Activated CD4-positive, alpha-beta T cell treated with anti-CD3 and anti-CD28 coated beads, Interleukin-2, amount 10 ng/mL, durations not matched to agents 7 days and 5 days (primary cell): Measurements from ENCODE around the gene ARL8A. TPM values are rescaled to one million over a fixed set of nuclear protein-coding genes. Genes with fewer than 3 reads are reported as not detected.
"Not testable (repeated sequence)": the region's sequence is repeated elsewhere in the genome, so short reads cannot be mapped to it uniquely, and the experiment has no call there.

ENCODE experiments used
- CTCF ChIA-PET: fragments of 350-600 bp; sonication (Branson Sonifier 250); formaldehyde crosslinking; loops from one replicate; lab custom pipeline; 2021; ENCODE audit warnings: antibody characterized with exemption; lab: Charles Lee
- POLR2A ChIA-PET: fragments of 350-600 bp; sonication (Branson Sonifier 250); formaldehyde crosslinking; loops from one replicate; lab custom pipeline; 2021; ENCODE audit warnings: antibody characterized with exemption; lab: Charles Lee
- DNase-seq: peaks from one replicate; pipeline ENCODE4 v3.0.0-alpha.2; 2020
- H3K27ac Mint-ChIP-seq: one replicate; pipeline ENCODE4 v1.8.0; 2021; ENCODE audit warnings: mild to moderate bottlenecking, moderate library complexity, mixed read lengths
- H3K27me3 Mint-ChIP-seq: one replicate; pipeline ENCODE4 v1.8.0; 2021; ENCODE audit warnings: mixed read lengths
- H3K36me3 Mint-ChIP-seq: one replicate; pipeline ENCODE4 v1.8.0; 2021; ENCODE audit warnings: low read depth, mixed read lengths
- H3K4me1 Mint-ChIP-seq: one replicate; pipeline ENCODE4 v1.8.0; 2021; ENCODE audit warnings: mixed read lengths
- H3K4me3 Mint-ChIP-seq: one replicate; pipeline ENCODE4 v1.8.0; 2021; ENCODE audit warnings: mild to moderate bottlenecking, moderate library complexity, mixed read lengths
- H3K9me3 Mint-ChIP-seq: one replicate; pipeline ENCODE4 v1.8.0; 2021; ENCODE audit warnings: mixed read lengths
- total RNA-seq, 2 experiments: library from RNA; stranded (reverse); gene quantifications; one replicate each; pipeline ENCODE4 v1.2.3, GENCODE V29; 2021

ARL8A gene
- total RNA-seq, 2 experiments from 2014 or later: 51.6 to 53.8 TPM

DNA sequence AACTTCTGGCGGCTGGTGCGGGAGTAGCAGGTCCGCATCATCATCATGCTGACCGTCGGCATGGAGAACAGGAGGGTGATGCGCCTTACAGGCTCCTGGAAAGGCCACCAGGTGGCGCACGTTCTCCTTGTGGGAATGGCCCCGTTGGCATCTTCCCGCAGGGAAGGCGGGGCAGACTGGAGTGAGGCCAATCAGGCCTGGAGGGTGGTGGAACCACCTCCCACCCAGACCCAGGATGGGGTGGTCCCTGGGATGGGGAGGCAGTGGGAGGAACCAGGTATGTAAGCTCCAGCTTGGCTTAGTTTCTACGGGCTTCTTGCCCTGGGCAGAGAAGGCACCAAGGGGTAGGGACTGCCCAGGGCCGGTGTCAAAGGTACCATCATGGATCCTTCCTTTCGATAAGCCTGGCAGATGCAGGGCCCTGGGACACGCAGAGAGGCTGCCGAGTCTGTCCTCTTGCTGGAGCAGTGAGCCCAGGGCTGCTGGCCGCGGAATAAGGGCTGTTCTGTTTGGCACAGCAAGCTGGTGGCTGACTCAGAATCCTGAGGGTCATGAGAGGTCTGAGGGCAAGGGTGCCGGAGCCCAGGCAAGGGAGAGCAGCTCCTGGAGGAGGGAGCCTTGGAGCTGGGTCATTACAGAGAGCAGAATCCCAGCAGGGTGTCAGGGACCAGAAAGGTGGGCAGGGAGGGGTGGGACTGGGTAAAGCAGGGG lies 40.4 kb upstream of the ARL8A start:
- Mint-ChIP-seq H3K36me3 (no peaks in the 10 kb centered on the region), H3K27ac (no peak overlapping the region), H3K27me3 (peaks cover 4% of the 10 kb centered on the region), H3K4me1 (peaks cover 12% of the 10 kb centered on the region), H3K9me3 (no peaks in the 10 kb centered on the region), H3K4me3 (no peak overlapping the region)
- ChIA-PET POLR2A (no interaction called here), CTCF (interaction anchor here (0.8 to 2.0 kb wide), 3 partner anchors 8 to 535 kb away, joined by 4 to 6 read pairs (median 5); partner anchors contain the start of gene PTPN7)
- peak; percentile 74 for DNase-seq

DNA sequence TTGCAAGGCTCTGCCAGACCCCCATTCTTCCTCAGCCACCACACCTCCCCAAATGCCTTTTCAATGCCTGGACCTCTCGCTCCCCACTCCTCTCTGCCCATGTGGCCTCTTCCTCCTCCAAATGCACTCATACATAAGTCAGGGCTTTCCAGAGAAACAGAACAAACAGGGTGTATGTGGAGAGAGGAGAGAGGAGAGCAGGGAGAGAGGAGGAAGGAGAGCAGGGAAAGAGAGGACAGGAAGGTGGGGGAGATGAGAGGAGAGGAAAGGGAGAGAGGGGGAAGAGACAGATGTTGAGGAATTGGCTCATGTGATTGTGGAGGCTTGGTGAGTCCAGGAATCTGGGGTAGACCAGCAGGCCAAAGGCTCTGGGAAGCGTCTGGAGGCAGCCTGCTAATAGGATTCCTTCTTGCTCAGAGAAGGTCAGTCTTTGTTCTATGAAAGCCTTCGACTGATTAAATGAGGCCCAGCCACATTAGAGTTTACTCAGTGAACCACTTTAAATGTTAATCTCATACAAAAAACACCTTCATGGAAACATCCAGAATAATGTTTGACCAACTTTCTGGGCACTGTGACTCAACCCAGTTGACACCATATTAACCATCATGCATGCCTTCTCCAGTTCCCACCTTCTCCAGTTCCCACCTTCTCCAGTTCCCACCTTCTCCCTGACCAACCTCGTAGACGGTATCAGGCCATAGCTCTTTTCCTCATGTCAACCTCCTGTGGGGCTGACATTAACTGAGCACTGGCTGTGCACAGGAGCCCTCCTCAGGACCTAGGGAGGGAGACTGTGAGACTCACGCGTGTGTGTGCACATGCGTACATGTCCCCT lies 37.7 kb upstream of the ARL8A start:
- CTCF ChIA-PET: interaction anchor here (0.6 to 0.8 kb wide), 3 partner anchors 11 to 790 kb away, joined by 3 read pairs; partner anchors contain the start of gene LGR6
- peaks cover 12% of the 10 kb centered on the region for H3K4me1 Mint-ChIP-seq
- H3K4me3 Mint-ChIP-seq: no peak overlapping the region
- no peak overlapping the region for H3K27ac Mint-ChIP-seq
- H3K27me3 Mint-ChIP-seq: peaks cover 4% of the 10 kb centered on the region
- H3K9me3 Mint-ChIP-seq: no peaks in the 10 kb centered on the region
- H3K36me3 Mint-ChIP-seq: no peaks in the 10 kb centered on the region
- DNase-seq: no peak
- POLR2A ChIA-PET: interaction anchor here (0.6 kb wide), 1 partner anchor 160 kb away, joined by 3 read pairs; the partner anchor contains the start of gene UBE2T

- Mint-ChIP-seq H3K9me3 (no peaks in the 10 kb centered on the region), H3K4me3 (no peak overlapping the region), H3K4me1 (peaks cover 12% of the 10 kb centered on the region), H3K27me3 (peaks cover 4% of the 10 kb centered on the region), H3K27ac (no peak overlapping the region), H3K36me3 (no peaks in the 10 kb centered on the region)
- ChIA-PET POLR2A (interaction anchor here (0.6 kb wide), 1 partner anchor 161 kb away, joined by 3 read pairs; no protein-coding TSS in a partner anchor), CTCF (interaction anchor here (0.6 to 2.8 kb wide), 4 partner anchors 12 to 83 kb away, joined by 3 to 14 read pairs (median 6); partner anchors contain the start of genes LGR6 and PTPN7)
- no peak for DNase-seq
These were observed 37.0 kb upstream of the ARL8A start for GRCh38 chr1:202181586-202181985.

- H3K27me3 Mint-ChIP-seq, DNase-seq, POLR2A ChIA-PET, H3K27ac Mint-ChIP-seq, H3K4me3 Mint-ChIP-seq, H3K9me3 Mint-ChIP-seq, H3K36me3 Mint-ChIP-seq: not testable (repeated sequence)
- peaks cover 12% of the 10 kb centered on the region for H3K4me1 Mint-ChIP-seq
- CTCF ChIA-PET: interaction anchor here (1.5 to 2.8 kb wide), 3 partner anchors 12 to 21 kb away, joined by 5 to 14 read pairs (median 6); partner anchors contain the start of genes LGR6 and PTPN7
These were observed 36.2 kb upstream of the ARL8A start for GRCh38 chr1:202180751-202181139.

DNA sequence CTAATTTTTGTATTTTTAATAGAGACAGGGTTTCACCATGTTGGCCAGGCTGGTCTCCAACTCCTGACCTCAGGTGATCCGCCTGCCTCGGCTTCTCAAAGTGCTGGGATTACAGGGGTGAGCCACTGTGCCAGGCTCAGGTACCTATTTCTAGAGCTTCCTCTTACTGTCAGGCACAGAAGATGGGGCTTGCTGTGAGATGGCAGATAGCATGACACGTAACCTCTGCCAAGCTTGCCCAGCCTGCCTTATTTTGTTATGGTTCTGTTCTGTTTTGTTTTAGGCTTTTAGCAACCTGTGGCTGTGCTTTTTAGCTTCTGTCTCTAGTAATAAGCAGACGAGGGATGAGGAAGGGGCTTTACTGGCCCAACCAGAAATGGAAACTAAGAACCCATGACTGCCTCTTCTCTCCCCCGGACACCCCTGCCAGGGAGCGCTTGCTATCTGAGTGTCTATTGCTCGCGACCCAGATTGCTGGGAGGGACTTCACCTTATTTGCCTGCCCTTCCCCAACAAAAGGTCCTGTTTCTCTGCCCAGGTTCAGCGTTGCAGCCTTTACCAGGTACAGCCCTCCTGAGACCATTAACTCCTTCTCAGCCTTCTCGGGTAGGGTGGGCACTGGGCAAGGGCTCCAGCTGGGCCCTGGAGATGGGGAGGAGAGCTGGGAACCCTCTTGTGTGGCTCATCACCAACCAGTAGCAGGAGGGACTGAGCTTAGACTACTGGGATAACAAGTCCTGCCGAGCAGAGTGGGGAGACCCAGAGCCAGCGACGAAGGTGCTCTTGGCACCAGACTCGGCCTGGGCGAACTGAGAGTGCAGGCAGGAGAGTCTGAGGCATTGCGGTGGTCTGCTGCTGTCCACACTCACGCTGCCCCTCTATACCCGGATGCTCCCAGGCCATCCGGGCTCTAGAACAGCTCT lies 35.6 kb upstream of the ARL8A start:
- H3K36me3 Mint-ChIP-seq: no peaks in the 10 kb centered on the region
- no peaks in the 10 kb centered on the region for H3K9me3 Mint-ChIP-seq
- no peak overlapping the region for H3K27ac Mint-ChIP-seq
- no peak for DNase-seq
- H3K4me1 Mint-ChIP-seq: peaks cover 12% of the 10 kb centered on the region
- ChIA-PET CTCF (interaction anchor here (0.6 to 2.8 kb wide), 6 partner anchors 13 to 387 kb away, joined by 3 to 14 read pairs (median 6); partner anchors contain the start of genes LGR6 and PTPN7), POLR2A (no interaction called here)
- no peak overlapping the region for H3K4me3 Mint-ChIP-seq
- H3K27me3 Mint-ChIP-seq: peaks cover 3% of the 10 kb centered on the region

- H3K27ac Mint-ChIP-seq: no peak overlapping the region
- no peak for DNase-seq
- H3K9me3 Mint-ChIP-seq: no peaks in the 10 kb centered on the region
- H3K27me3 Mint-ChIP-seq: no peaks in the 10 kb centered on the region
- POLR2A ChIA-PET: no interaction called here
- no peaks in the 10 kb centered on the region for H3K36me3 Mint-ChIP-seq
- no peaks in the 10 kb centered on the region for H3K4me1 Mint-ChIP-seq
- no peak overlapping the region for H3K4me3 Mint-ChIP-seq
- CTCF ChIA-PET: interaction anchor here (0.5 to 1.1 kb wide), 4 partner anchors 12 to 177 kb away, joined by 3 to 7 read pairs (median 4); partner anchors contain the start of gene LGR6
These were observed 32.7 kb upstream of the ARL8A start for GRCh38 chr1:202176949-202177927.

GRCh38 chr1:202173993-202174392 lies 29.5 kb upstream of the ARL8A start:
- H3K4me3 Mint-ChIP-seq: no peak overlapping the region
- ChIA-PET POLR2A (no interaction called here), CTCF (interaction anchor here (0.9 to 2.4 kb wide), 6 partner anchors 8 to 65 kb away, joined by 3 to 8 read pairs (median 4); partner anchors contain the start of genes LGR6 and PTPN7)
- no peaks in the 10 kb centered on the region for H3K36me3 Mint-ChIP-seq
- no peaks in the 10 kb centered on the region for H3K27me3 Mint-ChIP-seq
- no peak for DNase-seq
- H3K4me1 Mint-ChIP-seq: peaks cover 4% of the 10 kb centered on the region
- no peak overlapping the region for H3K27ac Mint-ChIP-seq
- no peaks in the 10 kb centered on the region for H3K9me3 Mint-ChIP-seq

GRCh38 chr1:202172015-202172355 lies 27.4 kb upstream of the ARL8A start:
- ChIA-PET POLR2A (no interaction called here), CTCF (no interaction called here)
- no peak overlapping the region for H3K27ac Mint-ChIP-seq
- H3K9me3 Mint-ChIP-seq: no peaks in the 10 kb centered on the region
- no peak for DNase-seq
- no peaks in the 10 kb centered on the region for H3K27me3 Mint-ChIP-seq
- no peaks in the 10 kb centered on the region for H3K36me3 Mint-ChIP-seq
- no peak overlapping the region for H3K4me3 Mint-ChIP-seq
- H3K4me1 Mint-ChIP-seq: peaks cover 6% of the 10 kb centered on the region

DNA sequence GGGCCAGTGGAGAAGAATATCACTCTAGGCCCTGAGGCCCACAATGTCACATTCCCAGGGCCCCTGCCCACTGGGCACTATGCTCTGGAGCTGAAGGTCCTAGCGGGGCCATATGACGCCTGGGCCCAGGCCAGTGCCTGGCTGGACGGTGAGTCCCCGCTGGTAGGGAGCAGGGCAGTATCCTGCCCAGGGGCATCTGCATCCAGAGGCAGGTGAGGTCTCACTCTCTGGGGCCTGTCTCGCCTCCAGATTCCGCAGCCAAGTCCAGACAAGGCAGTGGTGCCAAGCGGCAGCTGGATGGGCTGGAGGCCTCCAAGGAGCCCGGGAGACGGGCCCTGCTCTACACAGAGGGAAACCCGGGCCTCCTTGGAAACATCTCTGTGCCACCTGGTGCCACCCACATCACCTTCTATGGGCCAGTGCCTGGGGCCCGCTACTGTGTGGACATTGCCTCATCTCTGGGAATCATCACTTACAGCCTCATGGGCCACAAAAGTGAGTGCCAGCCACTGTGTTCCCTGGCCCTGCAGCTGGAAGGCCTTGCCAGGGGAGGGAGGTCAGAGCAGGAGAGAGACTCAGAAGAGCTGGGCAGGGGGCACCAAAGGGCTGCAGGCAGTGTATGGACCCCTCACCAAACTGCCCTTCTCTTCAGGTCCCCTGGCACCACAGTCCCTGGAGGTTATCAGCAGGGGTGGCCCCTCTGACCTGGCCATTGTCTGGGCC lies 26.9 kb upstream of the ARL8A start:
- H3K27me3 Mint-ChIP-seq: no peaks in the 10 kb centered on the region
- H3K36me3 Mint-ChIP-seq: no peaks in the 10 kb centered on the region
- POLR2A ChIA-PET: no interaction called here
- DNase-seq: no peak
- CTCF ChIA-PET: interaction anchor here (1.3 kb wide), 1 partner anchor 36 kb away, joined by 3 read pairs; no protein-coding TSS in a partner anchor
- peaks cover 9% of the 10 kb centered on the region for H3K4me1 Mint-ChIP-seq
- H3K4me3 Mint-ChIP-seq: no peak overlapping the region
- no peak overlapping the region for H3K27ac Mint-ChIP-seq
- no peaks in the 10 kb centered on the region for H3K9me3 Mint-ChIP-seq

DNA sequence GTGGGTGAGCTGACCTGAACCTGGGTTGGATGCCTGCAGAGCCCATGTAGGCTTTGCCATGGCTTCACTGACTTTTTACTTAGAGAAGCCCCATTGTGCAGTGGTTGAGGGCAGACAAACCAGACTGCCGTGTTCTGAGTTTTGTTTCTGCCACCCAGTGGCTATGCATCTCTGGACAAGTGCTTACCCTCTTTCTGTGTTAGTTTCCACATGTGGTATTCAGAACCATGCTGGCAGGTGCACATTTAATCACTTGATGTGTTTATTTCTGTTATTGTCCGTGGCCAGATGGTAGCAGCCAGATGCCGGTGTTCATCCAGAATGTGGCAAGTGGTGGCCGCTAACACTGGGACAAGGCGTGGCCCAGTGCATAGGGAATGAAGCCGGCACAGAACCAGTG lies 26.2 kb upstream of the ARL8A start:
- Mint-ChIP-seq H3K4me1 (peaks cover 16% of the 10 kb centered on the region), H3K36me3 (no peaks in the 10 kb centered on the region), H3K27ac (peak overlapping the region; percentile 19), H3K9me3 (no peaks in the 10 kb centered on the region), H3K4me3 (no peak overlapping the region), H3K27me3 (no peaks in the 10 kb centered on the region)
- no peak for DNase-seq
- ChIA-PET POLR2A (no interaction called here), CTCF (interaction anchor here (1.3 kb wide), 1 partner anchor 35 kb away, joined by 3 read pairs; no protein-coding TSS in a partner anchor)
